ENCODE data around the gene ATXN7L1.

- TF ChIP-seq, protein P1, sequence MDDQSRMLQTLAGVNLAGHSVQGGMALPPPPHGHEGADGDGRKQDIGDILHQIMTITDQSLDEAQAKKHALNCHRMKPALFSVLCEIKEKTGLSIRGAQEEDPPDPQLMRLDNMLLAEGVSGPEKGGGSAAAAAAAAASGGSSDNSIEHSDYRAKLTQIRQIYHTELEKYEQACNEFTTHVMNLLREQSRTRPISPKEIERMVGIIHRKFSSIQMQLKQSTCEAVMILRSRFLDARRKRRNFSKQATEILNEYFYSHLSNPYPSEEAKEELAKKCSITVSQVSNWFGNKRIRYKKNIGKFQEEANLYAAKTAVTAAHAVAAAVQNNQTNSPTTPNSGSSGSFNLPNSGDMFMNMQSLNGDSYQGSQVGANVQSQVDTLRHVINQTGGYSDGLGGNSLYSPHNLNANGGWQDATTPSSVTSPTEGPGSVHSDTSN (CRISPR knock-in tag; IDR thresholded peaks at IDR 0.05), result no peak
- TF ChIP-seq ZNF138 (tag by site-specific recombination; IDR thresholded peaks at IDR 0.05; ENCODE audit: borderline replicate concordance) (no peak), CTCF (tag by site-specific recombination; IDR thresholded peaks at IDR 0.05) (no peak), ZNF626 (tag by site-specific recombination; IDR thresholded peaks at IDR 0.05) (0 out of 2 replicates have a peak, but pooled peaks have one; percentile 44), REPIN1 (tag by site-specific recombination; IDR thresholded peaks at IDR 0.05; ENCODE audit: low read depth) (no peak), ZNF76 (tag by site-specific recombination; IDR thresholded peaks at IDR 0.05; ENCODE audit: borderline replicate concordance, low read depth) (no peak)
- TF ChIP-seq, protein P2, sequence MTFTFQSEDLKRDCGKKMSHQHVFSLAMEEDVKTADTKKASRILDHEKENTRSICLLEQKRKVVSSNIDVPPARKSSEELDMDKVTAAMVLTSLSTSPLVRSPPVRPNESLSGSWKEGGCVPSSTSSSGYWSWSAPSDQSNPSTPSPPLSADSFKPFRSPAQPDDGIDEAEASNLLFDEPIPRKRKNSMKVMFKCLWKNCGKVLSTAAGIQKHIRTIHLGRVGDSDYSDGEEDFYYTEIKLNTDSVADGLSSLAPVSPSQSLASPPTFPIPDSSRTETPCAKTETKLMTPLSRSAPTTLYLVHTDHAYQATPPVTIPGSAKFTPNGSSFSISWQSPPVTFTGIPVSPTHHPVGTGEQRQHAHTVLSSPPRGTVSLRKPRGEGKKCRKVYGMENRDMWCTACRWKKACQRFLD (tag by site-specific recombination; IDR thresholded peaks at IDR 0.05), result no peak
Observed at GRCh38 chr7:105711726-105712402, 164.5 kb downstream of the ATXN7L1 start.

All from HEK293 (cell line).